Suprapubic skin (tissue), 4 donors: Measurements from ENCODE around the gene RTTN. TPM values are rescaled to one million over a fixed set of nuclear protein-coding genes. Genes with fewer than 3 reads are reported as not detected.

ENCODE experiments used
- DNase-seq, 2 donors: peaks; one replicate each; pipeline ENCODE4 v3.0.0-alpha.2; 2019; ENCODE audit warnings: low spot score in 2 of 2
- H3K27ac ChIP-seq: fragments of 200-600 bp; sonication (generic); one replicate; pipeline ENCODE4 v1.5.1; 2019
- H3K27me3 ChIP-seq: fragments of 200-600 bp; sonication (generic); one replicate; pipeline ENCODE4 v1.5.1; 2019
- H3K36me3 ChIP-seq: fragments of 200-600 bp; sonication (generic); one replicate; pipeline ENCODE4 v1.5.1; 2019
- H3K4me1 ChIP-seq: fragments of 200-600 bp; sonication (generic); one replicate; pipeline ENCODE4 v1.5.1; 2019
- H3K4me3 ChIP-seq: fragments of 200-600 bp; sonication (generic); one replicate; pipeline ENCODE4 v1.5.1; 2019; ENCODE audit warnings: mild to moderate bottlenecking
- H3K9me3 ChIP-seq: fragments of 200-600 bp; sonication (generic); one replicate; pipeline ENCODE4 v1.5.1; 2019
- CTCF ChIP-seq, 2 donors: fragments of 200-600 bp in 1 of 2; fragments of 450-650 bp in 1 of 2; sonication (generic) in 1 of 2; IDR thresholded peaks; one replicate each; pipeline ENCODE4 v1.5.1; 2016 to 2019; ENCODE audit warnings: antibody characterized with exemption in 2 of 2, mild to moderate bottlenecking in 1 of 2, moderate library complexity in 1 of 2
- EP300 ChIP-seq: sonication (generic); formaldehyde crosslinking; IDR thresholded peaks from one replicate; pipeline ENCODE4 v1.6.1; 2017; ENCODE audit warnings: antibody characterized with exemption
- POLR2A ChIP-seq, 2 donors: fragments of 450-650 bp; IDR thresholded peaks; one replicate each; pipeline ENCODE4 v1.6.1; 2017; ENCODE audit warnings: antibody characterized with exemption in 2 of 2, mild to moderate bottlenecking in 2 of 2, moderate library complexity in 2 of 2
- POLR2AphosphoS5 ChIP-seq, 3 donors: sonication (generic); formaldehyde crosslinking; IDR thresholded peaks; one replicate each; pipeline ENCODE4 v1.6.1; 2017; ENCODE audit warnings: antibody characterized with exemption in 3 of 3
- WGBS: methylation state at CpG from one replicate; pipeline ENCODE4 v1.1.5; 2018; 5-methylcytosine and 5-hydroxymethylcytosine counted together
- total RNA-seq, 4 donors: library from RNA; depleted of rRNA; stranded (reverse); fragments of >200 nt; gene quantifications; one replicate each; pipeline ENCODE4 v1.1.0, GENCODE V29; 2016

RTTN gene
- total RNA-seq, 4 donors from 2014 or later: 8.4 to 26.1 (median 12.5) TPM

GRCh38 chr18:70021498-70021897, 184.0 kb downstream of the RTTN start:
- Histone ChIP-seq H3K9me3 (no peaks in the 10 kb centered on the region), H3K4me1 (no peaks in the 10 kb centered on the region), H3K27me3 (no peaks in the 10 kb centered on the region), H3K4me3 (no peak overlapping the region), H3K36me3 (peaks cover 47% of the 10 kb centered on the region), H3K27ac (no peak overlapping the region)
- DNase-seq: no peak
- WGBS: 100% methylated on average over 1 of the region's 1 CpG
- TF ChIP-seq EP300 (no peak), POLR2AphosphoS5 (IDR thresholded peaks at IDR 0.05) (no peak), CTCF (IDR thresholded peaks at IDR 0.05) (no peak), POLR2A (IDR thresholded peaks at IDR 0.05) (no peak)

- H3K36me3 ChIP-seq: peaks cover 51% of the 10 kb centered on the region
- TF ChIP-seq POLR2AphosphoS5 (IDR thresholded peaks at IDR 0.05): no peak
- TF ChIP-seq EP300: no peak
- no peak for TF ChIP-seq POLR2A (IDR thresholded peaks at IDR 0.05)
- no peak for TF ChIP-seq CTCF (IDR thresholded peaks at IDR 0.05)
- no peaks in the 10 kb centered on the region for H3K27me3 ChIP-seq
- no peak overlapping the region for H3K4me3 ChIP-seq
- H3K4me1 ChIP-seq: no peaks in the 10 kb centered on the region
- WGBS: 100% methylated on average over 1 of the region's 1 CpG
- DNase-seq: no peak
- no peaks in the 10 kb centered on the region for H3K9me3 ChIP-seq
- no peak overlapping the region for H3K27ac ChIP-seq
Measured at GRCh38 chr18:70021043-70021442, 184.4 kb downstream of the RTTN start.

- WGBS: 94% methylated on average over 2 of the region's 2 CpGs
- Histone ChIP-seq H3K9me3 (no peaks in the 10 kb centered on the region), H3K4me1 (no peaks in the 10 kb centered on the region), H3K27me3 (no peaks in the 10 kb centered on the region), H3K36me3 (peaks cover 54% of the 10 kb centered on the region), H3K4me3 (no peak overlapping the region), H3K27ac (no peak overlapping the region)
- TF ChIP-seq EP300 (no peak), POLR2AphosphoS5 (IDR thresholded peaks at IDR 0.05) (no peak), POLR2A (IDR thresholded peaks at IDR 0.05) (no peak), CTCF (IDR thresholded peaks at IDR 0.05) (no peak)
- no peak for DNase-seq
Measured at GRCh38 chr18:70019991-70020390, 185.5 kb downstream of the RTTN start.

- Histone ChIP-seq H3K4me1 (no peaks in the 10 kb centered on the region), H3K27ac (no peak overlapping the region), H3K4me3 (no peak overlapping the region), H3K9me3 (no peaks in the 10 kb centered on the region), H3K36me3 (peaks cover 51% of the 10 kb centered on the region), H3K27me3 (no peaks in the 10 kb centered on the region)
- TF ChIP-seq POLR2A (IDR thresholded peaks at IDR 0.05) (no peak), EP300 (no peak), CTCF (IDR thresholded peaks at IDR 0.05) (no peak), POLR2AphosphoS5 (IDR thresholded peaks at IDR 0.05) (no peak)
- 86% methylated on average over 2 of the region's 2 CpGs for WGBS
- no peak for DNase-seq
Measured at GRCh38 chr18:70019136-70019535, 186.4 kb downstream of the RTTN start.

GRCh38 chr18:70015127-70015526, 190.4 kb downstream of the RTTN start:
- H3K36me3 ChIP-seq: peaks cover 29% of the 10 kb centered on the region
- no peak overlapping the region for H3K27ac ChIP-seq
- no peaks in the 10 kb centered on the region for H3K27me3 ChIP-seq
- no peaks in the 10 kb centered on the region for H3K4me1 ChIP-seq
- no peak overlapping the region for H3K4me3 ChIP-seq
- WGBS: 88% methylated on average over 7 of the region's 7 CpGs
- H3K9me3 ChIP-seq: no peaks in the 10 kb centered on the region
- TF ChIP-seq POLR2AphosphoS5 (IDR thresholded peaks at IDR 0.05): no peak
- no peak for TF ChIP-seq POLR2A (IDR thresholded peaks at IDR 0.05)
- TF ChIP-seq EP300: no peak
- no peak for TF ChIP-seq CTCF (IDR thresholded peaks at IDR 0.05)
- DNase-seq: no peak
